Diencephalon (tissue), 1 donor: Measurements from ENCODE around the gene STRBP. TPM values are rescaled to one million over a fixed set of nuclear protein-coding genes. Genes with fewer than 3 reads are reported as not detected.

Experiments used
- total RNA-seq: library from RNA; depleted of rRNA; stranded (reverse); fragments of >200 nt; gene quantifications from one replicate; pipeline ENCODE4 v1.2.3, GENCODE V29; 2014

Gene STRBP
- total RNA-seq = 119 TPM

DNA sequence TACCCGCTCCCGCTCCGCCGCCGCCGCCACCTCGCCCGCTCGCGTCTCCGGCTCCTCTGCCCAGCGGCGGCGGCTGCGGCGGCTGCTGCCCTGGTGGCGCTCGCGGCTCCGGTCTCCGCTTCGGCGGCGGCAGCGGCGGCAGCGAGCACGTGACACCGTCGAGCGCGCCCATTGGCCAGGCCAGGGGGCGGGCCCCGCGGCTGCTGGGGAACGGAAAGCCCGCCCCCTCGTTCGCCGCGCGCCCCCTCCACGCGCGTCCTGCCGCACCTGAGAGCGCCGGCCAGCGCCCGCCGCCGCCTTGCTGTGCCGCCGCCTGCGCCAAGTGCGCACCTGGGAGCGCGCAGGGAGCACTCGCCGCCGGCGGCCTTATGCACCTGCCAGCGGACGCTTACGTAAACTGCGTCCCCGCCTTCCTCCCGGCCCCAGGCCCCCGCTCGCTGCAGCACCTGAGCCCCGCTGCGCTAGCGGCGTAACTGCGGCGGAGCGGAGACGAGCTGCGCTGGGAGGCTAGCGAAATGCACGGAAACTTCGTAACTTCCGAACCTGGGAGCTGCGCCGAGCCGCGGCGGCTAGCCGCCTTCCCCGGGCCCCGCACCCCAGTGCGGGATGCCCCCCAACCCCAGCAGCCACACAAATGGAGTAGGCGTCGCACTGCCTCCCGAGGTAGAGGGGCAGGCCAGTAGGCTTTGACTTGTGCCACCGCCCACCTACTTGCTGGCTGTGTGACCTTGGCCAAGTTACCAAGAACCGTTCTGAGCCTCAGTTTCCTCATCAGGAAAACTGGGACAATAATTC is at the start of gene STRBP:
TSS of gene STRBP (minus strand) at position 122 of the 795 bp plus-strand sequence. CDS start 84,452 bp downstream, outside the sequence.

Other genes with a start within 250 kb of the STRBP start
- 14.3 TPM for gene GPR21, start 234.9 kb downstream of the STRBP start, total RNA-seq
- 17.1 TPM for gene CRB2, start 87.6 kb upstream of the STRBP start, total RNA-seq